IMR-90 (cell line): ENCODE data around the gene BAIAP2L1.

Experiments used
- CTCF ChIP-seq: conservative IDR thresholded peaks from 2 replicates; pipeline ENCODE4 v1.5.1; 2012; ENCODE audit warnings: mild to moderate bottlenecking, low read depth, low read length, improper control_type of control experiment
- POLR2A ChIP-seq: IDR thresholded peaks from 2 replicates; pipeline ENCODE4 v1.6.1; 2012; ENCODE audit warnings: mild to moderate bottlenecking, low read depth, low read length
- RCOR1 ChIP-seq: IDR thresholded peaks from 2 replicates; pipeline ENCODE4 v1.6.1; 2012; ENCODE audit warnings: mild to moderate bottlenecking, low read length, improper control_type of control experiment; ENCODE audit not compliant: insufficient replicate concordance
- SMC3 ChIP-seq: fragments of 150-350 bp; IDR thresholded peaks from 2 replicates; pipeline ENCODE4 v1.6.1; 2016; ENCODE audit warnings: low read depth, mild to moderate bottlenecking, antibody characterized with exemption, low read length, moderate library complexity

- TF ChIP-seq CTCF, result no peak
- TF ChIP-seq SMC3, result no peak
- no peak for TF ChIP-seq RCOR1
- TF ChIP-seq POLR2A, result no peak
Observed at GRCh38 chr7:98254516-98254915, 146.4 kb downstream of the BAIAP2L1 start.
